Measurements from ENCODE around the gene C10orf53.
"Not testable (repeated sequence)": the region's sequence is repeated elsewhere in the genome, so short reads cannot be mapped to it uniquely, and the experiment has no call there.

C10orf53 gene

GRCh38 chr10:49652421-49653272 lies 26.8 kb upstream of the C10orf53 start:
- DNase-seq = no peak

- DNase-seq = no peak
Measured at GRCh38 chr10:49653273-49653929, 26.1 kb upstream of the C10orf53 start.

DNA sequence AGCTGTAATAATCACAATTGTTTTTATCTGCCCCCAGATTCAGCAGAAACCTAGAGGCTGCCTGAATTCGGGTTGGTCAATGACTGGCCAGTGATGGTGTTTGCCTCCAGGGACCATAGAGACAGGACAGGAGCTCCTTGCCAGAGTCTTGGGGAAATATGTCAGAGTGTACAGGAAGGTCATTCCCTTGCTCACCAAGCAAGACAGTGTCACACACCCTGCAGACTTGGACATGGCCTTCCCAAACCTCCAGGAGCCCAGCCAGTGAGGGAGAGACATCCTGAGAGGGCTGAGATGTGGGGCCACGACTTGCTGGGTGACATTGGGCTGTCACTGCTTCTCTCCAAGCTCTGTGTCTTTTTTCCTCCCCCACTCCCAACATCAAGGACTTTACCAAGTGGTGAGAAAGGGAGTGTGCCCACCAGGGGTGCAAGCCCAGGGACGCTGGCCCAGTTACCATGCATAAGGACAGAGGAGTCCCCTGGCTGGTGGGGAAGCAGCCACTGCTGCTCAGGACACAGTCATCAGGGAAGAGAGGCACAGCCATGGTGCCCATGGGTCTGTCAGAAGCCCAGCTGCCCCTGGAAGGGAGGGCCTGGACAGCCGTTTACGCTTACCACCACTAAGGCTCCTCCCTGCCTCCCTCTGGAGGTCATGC lies 25.3 kb upstream of the C10orf53 start:
- no peak for DNase-seq

- no peak for DNase-seq
Measured at GRCh38 chr10:49655099-49655498, 24.4 kb upstream of the C10orf53 start.

- no peak for DNase-seq
Measured at GRCh38 chr10:49656845-49657493, 22.5 kb upstream of the C10orf53 start.

DNA sequence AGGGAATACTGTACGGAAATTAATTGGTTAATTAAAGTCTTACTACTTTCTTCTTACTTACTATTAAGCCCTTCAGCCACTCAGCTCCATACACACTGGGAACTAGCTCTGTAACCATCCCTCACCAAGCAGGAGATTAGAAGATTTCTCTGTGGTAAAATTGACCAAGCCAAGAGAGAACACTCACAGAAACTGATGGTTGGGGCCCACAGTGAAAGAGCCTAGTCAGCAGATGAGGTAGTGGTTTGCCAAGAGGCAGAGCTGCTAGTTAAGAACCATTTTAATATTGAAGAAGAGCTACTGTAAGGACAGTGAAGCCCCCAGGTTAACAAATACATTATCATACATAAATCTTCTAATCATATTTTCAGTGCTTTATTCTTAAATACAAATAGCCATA lies 21.8 kb upstream of the C10orf53 start:
- DNase-seq = no peak

DNA sequence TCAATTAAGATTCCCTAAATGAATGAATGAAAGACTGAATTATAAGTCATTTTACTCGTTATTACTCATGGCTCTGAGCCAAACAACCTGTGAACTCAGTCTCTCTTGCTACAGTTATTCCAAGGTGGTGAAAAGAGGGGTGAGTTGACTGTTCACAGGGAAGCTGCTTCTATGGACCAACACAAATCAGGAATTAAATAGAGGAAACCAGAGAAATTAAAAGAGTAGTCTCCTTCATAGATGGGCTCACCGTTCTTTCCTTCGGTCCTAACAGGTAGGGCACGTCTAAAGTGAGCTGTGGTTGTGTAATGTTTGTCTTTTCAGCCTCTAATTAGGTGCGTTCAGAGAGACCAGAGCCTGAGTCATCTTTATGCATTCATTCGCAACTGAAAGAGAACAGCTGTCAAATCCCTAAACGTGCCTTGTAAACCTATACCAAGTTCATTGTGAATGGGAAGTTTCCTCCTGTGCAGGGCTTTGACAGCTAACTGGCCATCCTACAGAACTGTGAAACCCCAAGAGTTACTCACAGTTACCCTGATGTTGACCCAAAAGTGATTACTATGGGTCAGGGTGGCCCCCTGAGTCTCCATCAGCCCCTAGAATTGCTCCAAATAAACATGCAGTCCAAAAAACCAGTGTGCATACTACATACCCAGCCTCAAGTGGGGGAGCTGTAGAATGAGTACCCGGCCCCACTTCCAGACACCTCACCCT lies 18.2 kb upstream of the C10orf53 start:
- DNase-seq = no peak

GRCh38 chr10:49662169-49662830 lies 17.2 kb upstream of the C10orf53 start:
- no peak for DNase-seq

DNA sequence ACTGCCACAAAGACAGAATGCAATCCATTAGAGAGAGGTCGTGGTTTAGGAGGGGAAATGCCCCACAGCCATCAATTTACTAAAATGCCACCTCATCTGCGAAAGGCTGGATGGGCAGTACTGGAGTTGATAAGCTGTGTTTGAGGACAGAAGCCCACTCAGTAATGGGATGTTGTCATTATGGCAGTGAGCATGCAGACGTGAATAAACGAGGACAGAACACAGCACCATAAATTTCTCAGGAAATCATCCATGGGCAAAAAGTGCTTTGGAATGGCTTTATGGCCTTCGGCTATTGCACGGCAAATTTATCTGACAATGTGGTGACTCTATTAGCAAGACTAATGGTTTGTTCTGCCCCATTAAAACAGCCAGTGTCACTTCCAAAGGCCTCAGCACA lies 15.9 kb upstream of the C10orf53 start:
- DNase-seq = no peak

GRCh38 chr10:49664006-49664841 lies 15.2 kb upstream of the C10orf53 start:
- no peak for DNase-seq

DNA sequence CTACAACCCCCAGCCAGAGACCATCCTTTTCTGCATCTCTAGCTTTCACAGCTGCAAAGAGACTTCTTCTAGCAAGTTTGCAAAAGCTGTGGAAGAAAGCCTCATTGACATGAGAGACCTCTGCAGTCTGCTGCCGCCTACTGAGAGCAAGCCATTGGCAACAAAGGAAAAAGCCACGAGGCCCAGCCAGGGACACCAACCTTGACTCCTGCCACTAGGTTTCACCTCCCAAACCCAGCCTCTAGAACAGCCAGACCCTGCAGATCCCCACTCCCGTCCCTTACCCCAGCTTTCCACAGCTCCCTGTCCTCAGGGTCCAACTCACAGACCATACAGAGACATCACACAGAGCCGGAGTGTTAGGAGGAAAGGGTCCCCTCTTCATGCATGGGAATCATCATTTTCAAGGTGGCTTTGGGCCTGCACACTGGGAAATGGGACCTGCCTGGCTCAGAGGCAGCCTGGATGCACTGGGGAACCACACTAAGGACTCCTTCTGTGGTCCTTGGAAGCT lies 14.6 kb upstream of the C10orf53 start:
- no peak for DNase-seq

DNA sequence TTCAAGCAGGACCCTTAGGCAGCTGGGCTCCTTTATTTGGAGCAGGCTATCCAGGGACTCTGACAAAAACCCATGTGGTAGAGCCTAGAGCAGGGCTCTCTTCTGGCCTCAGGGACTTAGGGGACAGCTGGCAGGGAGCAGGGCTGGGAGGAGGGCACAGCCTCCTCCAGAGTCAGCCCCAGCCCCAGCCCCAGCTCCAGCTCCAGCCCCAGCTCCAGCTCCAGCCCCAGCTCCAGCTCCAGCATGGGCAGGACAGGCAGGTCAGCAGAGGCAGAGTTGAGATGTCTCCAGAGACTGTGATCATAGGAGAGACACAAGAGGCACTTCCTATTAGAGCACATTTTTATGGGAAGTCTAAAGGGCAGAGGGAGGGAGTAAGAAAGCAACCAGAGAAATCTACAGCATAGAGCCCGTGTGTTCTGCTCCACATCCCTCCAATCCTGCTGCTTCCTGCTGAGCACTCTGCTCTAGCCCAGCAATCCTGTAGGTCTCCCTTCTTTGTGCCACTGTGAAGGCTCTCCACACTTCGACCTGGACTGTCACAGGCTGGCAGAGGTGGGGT lies 13.3 kb upstream of the C10orf53 start:
- DNase-seq = no peak

- no peak for DNase-seq
Measured at GRCh38 chr10:49666685-49667084, 12.8 kb upstream of the C10orf53 start.

- no peak for DNase-seq
Measured at GRCh38 chr10:49667991-49668390, 11.5 kb upstream of the C10orf53 start.

- no peak for DNase-seq
Measured at GRCh38 chr10:49668684-49669083, 10.8 kb upstream of the C10orf53 start.

- no peak for DNase-seq
Measured at GRCh38 chr10:49678827-49679479, 498 bp upstream of the C10orf53 start.

GRCh38 chr10:49682449-49682848 lies 3.0 kb downstream of the C10orf53 start:
- DNase-seq = not testable (repeated sequence)

DNA sequence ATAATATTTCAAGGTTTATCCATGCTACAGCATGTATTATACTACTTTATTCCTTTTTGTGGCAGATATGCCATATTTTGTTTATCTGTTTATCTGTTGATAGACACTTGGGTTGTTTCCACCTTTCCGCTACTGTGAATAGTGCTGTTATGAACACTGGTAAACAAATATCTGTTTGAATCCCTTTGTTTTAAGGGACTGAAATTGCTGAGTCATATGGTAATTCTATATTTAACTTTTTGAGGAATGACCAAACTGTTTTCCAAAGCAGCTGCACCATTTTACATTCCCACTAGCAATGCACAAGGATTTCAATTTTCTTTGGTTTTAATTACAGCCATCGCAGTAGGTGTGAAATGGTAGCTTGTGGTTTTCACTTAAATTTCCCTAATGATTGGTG lies 3.4 kb downstream of the C10orf53 start:
- no peak for DNase-seq

- DNase-seq = no peak
Measured at GRCh38 chr10:49686651-49687050, 7.2 kb downstream of the C10orf53 start.

DNA sequence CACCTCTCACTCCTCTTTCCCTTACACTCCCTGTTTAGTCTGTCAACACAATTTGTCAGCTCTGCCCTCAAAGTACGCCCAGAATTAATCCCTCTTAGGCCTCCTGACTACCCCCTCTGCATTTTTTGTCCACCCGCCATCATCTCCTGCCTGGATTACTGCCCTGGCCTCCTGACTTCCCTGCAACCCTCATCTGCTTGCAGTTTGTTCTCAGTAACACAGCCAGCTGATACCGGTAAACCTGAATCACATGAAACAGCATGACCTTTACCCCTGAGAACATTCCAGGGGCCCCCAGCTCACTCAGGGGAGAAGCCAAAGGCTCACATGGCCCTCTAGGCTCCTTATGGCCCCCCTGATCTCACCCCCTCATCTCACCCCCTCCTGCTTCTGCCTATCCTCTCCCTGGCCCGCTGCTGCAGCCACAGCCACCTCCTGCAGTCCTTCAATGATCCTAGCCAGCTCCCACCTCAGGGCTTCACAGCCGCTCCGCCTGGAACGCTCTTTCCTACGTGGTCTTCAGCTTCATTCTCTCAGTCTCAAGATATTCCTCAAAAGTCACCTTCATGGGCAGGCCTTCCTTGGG lies 8.9 kb downstream of the C10orf53 start:
- no peak for DNase-seq
